NCI-H460 (cell line): Measurements from ENCODE around the gene ANO10. TPM values are rescaled to one million over a fixed set of nuclear protein-coding genes. Genes with fewer than 3 reads are reported as not detected.

ENCODE experiments used
- DNase-seq: peaks from one replicate; pipeline ENCODE4 v3.0.0-alpha.2; 2016; ENCODE audit warnings: low read depth; ENCODE audit errors: extremely low read depth
- total RNA-seq: library from RNA; depleted of rRNA; stranded (reverse); fragments of >200 nt; shearing (Covaris generic); gene quantifications from 2 replicates; pipeline ENCODE4 v1.2.3, GENCODE V29; 2014

Gene ANO10
- total RNA-seq, 1 experiment from 2014 or later: 11.1 TPM

- no peak for DNase-seq
Measured at GRCh38 chr3:43434431-43434830, 187.4 kb downstream of the ANO10 start.

- no peak for DNase-seq
Measured at GRCh38 chr3:43432462-43432861, 189.3 kb downstream of the ANO10 start.

- no peak for DNase-seq
Measured at GRCh38 chr3:43426388-43426787, 195.4 kb downstream of the ANO10 start.

GRCh38 chr3:43425829-43426228, 196.0 kb downstream of the ANO10 start:
- no peak for DNase-seq

GRCh38 chr3:43423639-43424038, 198.2 kb downstream of the ANO10 start:
- no peak for DNase-seq

GRCh38 chr3:43423142-43423541, 198.7 kb downstream of the ANO10 start:
- DNase-seq: no peak

GRCh38 chr3:43418601-43419272, 203.1 kb downstream of the ANO10 start:
- no peak for DNase-seq

GRCh38 chr3:43417133-43417532, 204.7 kb downstream of the ANO10 start:
- no peak for DNase-seq

- DNase-seq: no peak
Measured at GRCh38 chr3:43415088-43415487, 206.7 kb downstream of the ANO10 start.

GRCh38 chr3:43413676-43414368, 208.0 kb downstream of the ANO10 start:
- DNase-seq: no peak

- DNase-seq: no peak
Measured at GRCh38 chr3:43411429-43411828, 210.4 kb downstream of the ANO10 start.

- no peak for DNase-seq
Measured at GRCh38 chr3:43410592-43410991, 211.2 kb downstream of the ANO10 start.

- no peak for DNase-seq
Measured at GRCh38 chr3:43409506-43409905, 212.3 kb downstream of the ANO10 start.

- no peak for DNase-seq
Measured at GRCh38 chr3:43406643-43407023, 215.2 kb downstream of the ANO10 start.

GRCh38 chr3:43405888-43406642, 215.7 kb downstream of the ANO10 start:
- DNase-seq: no peak

- DNase-seq: no peak
Measured at GRCh38 chr3:43400781-43401730, 220.8 kb downstream of the ANO10 start.

- DNase-seq: no peak
Measured at GRCh38 chr3:43400167-43400566, 221.6 kb downstream of the ANO10 start.

GRCh38 chr3:43399034-43399433, 222.8 kb downstream of the ANO10 start:
- DNase-seq: no peak

- no peak for DNase-seq
Measured at GRCh38 chr3:43394041-43394554, 227.7 kb downstream of the ANO10 start.

- DNase-seq: no peak
Measured at GRCh38 chr3:43391621-43392020, 230.2 kb downstream of the ANO10 start.

GRCh38 chr3:43390255-43390588, 231.6 kb downstream of the ANO10 start:
- DNase-seq: no peak
